Posterior vena cava (tissue), 2 donors: ENCODE results near the gene BAMBI. TPM values are rescaled to one million over a fixed set of nuclear protein-coding genes. Genes with fewer than 3 reads are reported as not detected.
A peak's percentile ranks its signal among the peaks of the same experiment; 100 is the strongest.

Experiments used
- DNase-seq: peaks from one replicate; pipeline ENCODE4 v3.0.0-alpha.2; 2020; ENCODE audit warnings: low spot score
- intact Hi-C, 2 donors: fragments of 100-400 bp; cut with DNase I; formaldehyde crosslinking; loops; one replicate each; pipeline versions ENCODE4 v1.14.1 to v1.14.2; 2022 to 2023
- total RNA-seq, 2 donors: library from RNA; stranded (reverse); fragmentation: NEBNext Ultra II Directional; extraction: Animal tissue kit (Norgen Biotek cat#: 25700); gene quantifications; one replicate each; pipeline ENCODE4 v1.2.1, GENCODE V29; 2021
- donor health status: DM: yes; HTN: yes; CAD: no.
- donor health status: DM: yes; HTN: yes; CAD: no.

BAMBI gene
- total RNA-seq, 2 donors from 2014 or later: 11.1 to 12.9 TPM

DNA sequence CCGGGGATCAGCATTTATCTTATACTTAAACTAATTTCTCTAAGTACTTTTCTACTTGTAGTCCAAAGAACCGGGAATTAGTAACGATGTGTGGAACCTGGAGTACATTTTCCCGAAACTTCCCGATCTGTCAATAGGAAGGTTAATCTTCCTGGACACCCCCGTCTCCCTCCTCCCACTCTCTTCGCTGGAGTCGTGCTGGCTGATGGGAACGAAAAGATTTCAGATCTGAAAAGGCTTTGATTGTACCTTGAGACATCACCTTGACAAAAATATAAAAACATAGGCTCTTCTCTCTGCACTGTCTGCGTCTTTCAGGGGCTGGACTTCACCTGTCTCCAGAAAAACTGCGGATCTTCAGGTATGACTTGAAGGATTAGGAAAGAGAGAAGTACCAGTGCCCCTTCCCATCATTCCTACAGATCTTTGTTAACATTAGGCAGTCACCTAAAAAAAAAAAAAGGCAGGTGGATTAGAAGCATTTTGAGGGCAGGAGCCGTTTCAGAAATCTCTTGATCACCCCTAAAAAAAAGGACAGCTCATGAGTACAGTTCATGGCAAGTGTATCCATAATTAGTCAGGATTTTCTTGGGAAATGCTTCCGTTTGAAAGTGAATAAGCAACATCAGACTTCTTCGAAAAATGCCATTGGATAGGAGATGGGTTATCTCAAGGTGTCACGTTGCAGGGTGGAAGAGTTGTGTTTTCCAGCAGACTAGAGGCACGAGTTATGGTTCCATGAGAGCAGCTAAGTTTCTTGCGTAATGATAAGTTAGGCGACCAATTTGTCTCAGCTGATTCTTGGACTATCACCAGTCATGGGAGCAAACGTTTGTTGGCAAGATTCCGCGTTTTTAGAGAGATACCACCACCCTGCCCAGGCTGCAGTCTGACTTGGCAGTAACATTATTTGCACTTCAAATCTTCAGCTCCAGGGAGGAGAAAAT is 7.8 kb upstream of the BAMBI start:
- intact Hi-C loops: loop anchor here in 1 of 2 donors (10.0 kb wide), 1 partner anchor 465 kb away; no protein-coding TSS in a partner anchor
- no peak for DNase-seq

DNA sequence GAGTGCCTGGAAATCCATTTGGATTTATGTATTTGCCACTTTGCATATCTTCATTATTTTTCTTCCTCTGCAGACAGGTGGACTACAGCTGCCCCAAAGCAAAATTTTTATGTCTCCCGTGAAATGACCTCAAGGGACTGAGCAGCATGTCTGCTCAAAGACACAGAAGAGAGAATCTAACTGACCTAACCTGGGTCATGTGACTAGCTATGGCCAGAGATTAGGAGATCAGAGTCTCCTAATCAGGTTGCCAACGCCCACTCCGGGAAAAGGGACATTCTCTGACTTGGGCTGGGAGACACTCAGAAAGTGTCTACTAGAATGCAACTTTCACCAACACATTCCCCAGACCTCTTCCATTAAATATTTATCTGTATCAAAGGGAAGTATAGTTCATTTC is 2.5 kb upstream of the BAMBI start:
- DNase-seq: no peak
- intact Hi-C loops: loop anchor here (5.0 to 10.0 kb wide), 2 partner anchors 318 to 460 kb away; no protein-coding TSS in a partner anchor

DNA sequence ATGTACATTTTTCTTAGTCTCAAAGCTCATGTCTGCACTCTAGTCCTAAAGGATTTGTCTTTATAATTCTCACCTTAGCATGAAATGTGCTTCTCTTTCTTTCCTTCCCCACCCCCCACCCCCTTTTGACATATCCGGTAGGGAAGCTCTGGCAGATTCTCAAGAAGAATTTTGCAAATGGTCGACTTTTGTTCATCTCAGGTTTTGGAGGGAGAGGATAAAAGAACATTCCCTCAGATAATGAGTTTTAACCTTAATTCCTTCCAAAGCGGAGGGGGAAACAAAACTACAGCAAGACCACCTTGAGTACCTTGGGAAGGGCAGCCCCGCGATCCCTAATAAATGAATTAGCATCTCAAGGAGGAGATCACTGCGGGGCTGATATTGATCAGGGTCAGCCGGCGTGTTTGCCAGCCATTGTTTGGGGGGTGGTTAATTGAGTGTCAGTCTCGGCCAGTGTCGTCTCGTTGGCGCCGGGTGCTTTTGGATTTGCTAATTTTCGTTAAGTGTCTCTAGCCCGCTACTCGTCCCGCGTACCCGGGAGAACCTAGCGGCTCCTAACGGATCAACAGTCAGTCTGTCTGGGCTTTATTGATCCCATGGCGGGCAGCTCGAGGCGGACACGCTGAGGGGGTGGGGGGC is 874 bp upstream of the BAMBI start:
- intact Hi-C loops: loop anchor here (5.0 to 10.0 kb wide), 2 partner anchors 316 to 458 kb away; no protein-coding TSS in a partner anchor
- no peak for DNase-seq

DNA sequence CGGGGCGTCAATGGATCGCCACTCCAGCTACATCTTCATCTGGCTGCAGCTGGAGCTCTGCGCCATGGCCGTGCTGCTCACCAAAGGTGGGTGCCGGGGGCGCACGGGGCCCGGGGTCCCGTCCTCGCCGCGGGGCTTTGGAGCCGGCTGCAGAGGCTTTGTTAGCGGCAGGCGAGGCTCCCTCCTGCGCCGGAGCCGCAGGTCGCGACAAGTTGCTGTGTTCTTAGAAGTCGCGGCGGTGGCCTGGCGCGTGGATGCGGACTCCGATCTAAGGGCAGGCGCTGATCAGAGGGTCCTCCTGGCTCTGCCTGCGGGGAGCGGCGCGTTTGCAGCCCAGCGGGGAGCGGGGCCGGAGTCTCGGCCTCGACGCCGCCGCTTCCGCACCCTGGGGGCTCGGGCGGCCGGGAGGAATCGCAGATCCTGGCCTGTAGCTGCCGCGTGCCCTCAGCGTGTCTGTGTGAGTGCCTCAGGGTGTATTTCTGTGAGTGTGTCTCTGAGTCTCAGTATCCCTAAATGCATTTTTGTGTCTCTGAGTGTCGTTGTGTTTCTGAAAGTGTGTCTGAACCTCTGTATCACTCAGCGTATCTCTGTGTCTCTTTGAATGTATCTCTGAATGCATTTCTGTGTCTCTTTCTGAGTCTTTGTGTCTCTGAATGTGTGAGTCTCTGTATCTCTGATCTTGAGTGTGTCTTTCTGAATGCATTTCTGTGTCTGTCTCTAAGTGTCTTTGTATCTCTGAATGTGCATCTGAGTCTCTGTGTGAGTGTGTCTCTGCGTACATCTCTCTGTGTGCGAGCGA is 766 bp downstream of the BAMBI start:
- peak; percentile 84 for DNase-seq
- intact Hi-C loops: loop anchor here (5.0 to 10.0 kb wide), 2 partner anchors 314 to 457 kb away; no protein-coding TSS in a partner anchor

DNA sequence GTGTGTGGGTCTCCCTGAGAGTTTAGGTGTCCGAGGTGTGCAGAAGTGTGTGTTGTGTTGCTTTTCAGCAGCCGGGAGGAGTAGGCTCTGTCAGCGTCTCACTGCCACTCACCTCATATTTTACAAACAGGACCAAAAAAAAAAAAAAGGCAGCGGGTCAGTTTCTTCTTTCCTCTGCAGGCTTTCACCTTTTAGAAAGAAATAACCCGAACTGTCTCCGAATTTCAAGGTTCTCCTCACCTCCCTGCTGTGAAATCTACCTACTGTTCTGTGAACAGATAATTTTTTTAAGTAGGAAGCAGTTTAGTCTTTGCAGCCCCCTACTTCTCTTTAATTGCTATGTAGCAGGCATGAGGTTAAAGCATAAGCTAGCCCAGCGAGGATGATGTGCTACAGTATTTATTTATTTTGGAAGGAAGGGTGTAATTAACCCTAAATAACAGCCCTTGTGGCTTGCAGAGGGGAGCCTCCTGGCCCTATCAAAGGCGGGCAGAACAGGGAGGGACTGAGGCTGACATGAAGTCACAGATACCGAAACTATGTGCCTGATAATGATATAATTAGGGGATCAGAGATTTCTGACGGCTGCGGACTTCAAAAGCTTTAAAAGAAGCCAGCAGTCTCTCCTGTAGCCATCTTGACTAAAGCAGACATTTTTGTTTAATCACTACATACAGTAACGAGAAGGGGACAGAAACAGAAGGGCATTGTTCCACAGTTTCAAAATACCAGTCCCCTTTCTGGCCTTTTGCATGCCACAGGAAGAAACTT is 1.6 kb downstream of the BAMBI start:
- intact Hi-C loops: loop anchor here (5.0 to 10.0 kb wide), 2 partner anchors 313 to 456 kb away; no protein-coding TSS in a partner anchor
- no peak for DNase-seq

DNA sequence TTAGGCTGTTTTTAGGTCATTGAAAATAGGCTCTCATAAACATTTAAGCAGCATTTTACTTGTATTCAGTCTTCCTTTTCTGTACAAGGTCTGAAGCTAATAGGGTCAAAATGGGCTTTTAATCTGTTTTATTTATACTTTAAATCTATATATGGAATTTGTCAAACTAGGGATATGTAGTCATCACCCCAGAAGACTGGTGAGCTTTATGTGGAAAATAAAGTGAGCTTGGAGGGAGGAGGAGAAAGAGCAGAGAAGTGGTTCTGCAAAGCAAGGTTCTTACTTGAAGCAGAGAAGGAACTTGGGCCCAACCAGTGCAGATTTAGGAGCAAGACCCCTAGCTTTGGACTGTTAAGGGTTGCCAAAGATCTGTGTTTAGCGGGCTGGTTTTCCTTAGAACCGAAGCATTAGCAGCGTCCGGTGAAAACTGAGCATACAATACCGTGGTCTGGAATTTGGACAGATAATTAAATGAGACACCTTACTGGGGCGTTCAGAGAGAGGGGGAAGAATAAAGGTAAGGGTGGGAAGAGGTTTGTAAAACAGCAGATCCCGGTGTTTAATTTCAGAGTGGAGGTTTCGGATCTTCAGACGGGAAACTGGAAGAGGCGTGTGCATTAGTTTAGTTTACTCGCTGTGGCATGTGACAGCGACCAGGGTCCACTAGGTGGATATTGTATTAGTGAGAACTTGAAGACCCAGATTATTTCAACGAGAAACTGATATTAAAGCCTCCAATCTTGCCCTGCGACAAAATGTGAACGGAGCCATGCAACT is 2.4 kb downstream of the BAMBI start:
- no peak for DNase-seq
- intact Hi-C loops: loop anchor here (5.0 to 10.0 kb wide), 2 partner anchors 313 to 455 kb away; no protein-coding TSS in a partner anchor

DNA sequence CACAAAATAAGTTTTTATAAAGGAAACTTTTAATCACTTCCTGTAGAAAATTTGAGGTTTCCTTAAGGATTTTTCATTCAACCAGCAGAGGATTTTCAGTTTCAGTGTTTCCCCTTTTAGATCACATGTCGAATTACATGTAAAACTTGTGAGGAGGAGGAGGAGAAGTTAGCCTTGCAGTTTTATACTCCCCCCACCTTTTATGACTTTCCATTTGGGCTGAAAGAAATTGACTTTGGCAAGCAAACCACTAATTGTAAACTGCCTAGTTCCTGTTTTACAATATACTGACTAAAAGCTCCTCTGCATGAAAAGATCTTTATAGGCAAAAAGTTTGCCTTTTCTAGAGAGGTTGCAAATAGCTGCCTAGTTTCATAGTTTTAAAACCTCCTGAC is 3.0 kb downstream of the BAMBI start:
- intact Hi-C loops: no loop called here
- no peak for DNase-seq

DNA sequence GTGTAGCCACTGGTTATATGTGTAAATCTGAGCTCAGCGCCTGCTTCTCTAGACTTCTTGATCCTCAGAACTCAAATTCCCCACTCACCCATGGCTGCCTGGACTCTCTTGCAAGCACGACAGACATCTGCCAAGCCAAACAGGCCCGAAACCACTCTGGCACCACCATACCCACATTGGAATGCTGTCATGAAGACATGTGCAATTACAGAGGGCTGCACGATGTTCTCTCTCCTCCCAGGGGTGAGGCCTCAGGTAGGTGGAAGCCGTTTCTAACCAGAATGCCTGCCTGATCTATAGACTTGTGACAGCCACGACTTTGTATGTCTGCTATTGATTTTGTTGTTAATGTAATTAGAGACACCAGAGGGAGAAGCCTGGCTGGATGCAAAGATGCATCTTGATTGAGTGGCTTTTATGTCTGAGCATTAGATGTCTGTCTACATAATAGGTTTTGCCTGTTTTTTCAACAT is 4.0 kb downstream of the BAMBI start:
- intact Hi-C loops: no loop called here
- no peak for DNase-seq

DNA sequence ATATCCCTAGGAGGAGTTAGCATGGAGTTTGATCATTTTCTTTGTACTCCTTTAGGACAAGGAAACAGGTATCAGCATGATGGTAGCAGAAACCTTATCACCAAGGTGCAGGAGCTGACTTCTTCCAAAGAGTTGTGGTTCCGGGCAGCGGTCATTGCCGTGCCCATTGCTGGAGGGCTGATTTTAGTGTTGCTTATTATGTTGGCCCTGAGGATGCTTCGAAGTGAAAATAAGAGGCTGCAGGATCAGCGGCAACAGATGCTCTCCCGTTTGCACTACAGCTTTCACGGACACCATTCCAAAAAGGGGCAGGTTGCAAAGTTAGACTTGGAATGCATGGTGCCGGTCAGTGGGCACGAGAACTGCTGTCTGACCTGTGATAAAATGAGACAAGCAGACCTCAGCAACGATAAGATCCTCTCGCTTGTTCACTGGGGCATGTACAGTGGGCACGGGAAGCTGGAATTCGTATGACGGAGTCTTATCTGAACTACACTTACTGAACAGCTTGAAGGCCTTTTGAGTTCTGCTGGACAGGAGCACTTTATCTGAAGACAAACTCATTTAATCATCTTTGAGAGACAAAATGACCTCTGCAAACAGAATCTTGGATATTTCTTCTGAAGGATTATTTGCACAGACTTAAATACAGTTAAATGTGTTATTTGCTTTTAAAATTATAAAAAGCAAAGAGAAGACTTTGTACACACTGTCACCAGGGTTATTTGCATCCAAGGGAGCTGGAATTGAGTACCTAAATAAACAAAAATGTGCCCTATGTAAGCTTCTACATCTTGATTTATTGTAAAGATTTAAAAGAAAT is 4.8 kb downstream of the BAMBI start:
- intact Hi-C loops: no loop called here
- no peak for DNase-seq

DNA sequence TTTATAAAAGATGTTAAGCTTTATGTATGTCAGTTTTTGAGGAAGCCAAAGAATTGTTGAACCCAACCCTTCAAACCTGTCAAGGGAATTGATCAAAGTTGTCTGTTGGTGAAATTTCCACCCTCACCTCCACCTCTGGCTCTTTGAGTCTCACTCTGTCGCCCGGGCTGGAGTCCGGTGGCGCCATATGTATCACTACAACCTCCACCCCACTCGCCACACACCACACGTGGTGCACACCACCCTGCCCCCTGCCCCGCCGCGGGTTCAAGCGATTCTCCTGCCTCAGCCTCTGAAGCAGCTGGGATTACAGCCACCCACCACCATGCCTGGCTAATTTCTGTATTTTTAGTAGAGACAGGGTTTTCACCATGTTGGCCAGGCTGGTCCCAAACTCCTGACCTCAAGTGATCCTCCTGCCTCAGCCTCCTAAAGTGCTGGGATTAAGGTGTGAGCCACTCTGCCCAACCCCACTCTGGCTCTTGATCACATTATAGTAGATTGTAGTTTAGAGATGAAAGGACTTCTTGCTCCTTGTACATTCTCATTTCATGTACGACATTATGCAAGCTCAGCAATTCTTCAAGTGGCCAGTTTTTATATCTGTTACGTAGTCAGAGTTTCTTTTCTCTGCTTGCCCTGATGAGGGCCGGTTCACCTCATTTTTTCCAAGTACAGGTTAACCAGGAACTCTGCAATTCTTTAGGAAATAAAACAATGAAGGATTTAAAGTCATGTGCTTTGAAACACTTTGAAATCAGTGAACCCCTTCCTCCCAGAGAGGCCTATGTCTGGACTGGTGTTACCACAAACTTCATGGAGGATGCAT is 7.0 kb downstream of the BAMBI start:
- DNase-seq: no peak
- intact Hi-C loops: no loop called here

DNA sequence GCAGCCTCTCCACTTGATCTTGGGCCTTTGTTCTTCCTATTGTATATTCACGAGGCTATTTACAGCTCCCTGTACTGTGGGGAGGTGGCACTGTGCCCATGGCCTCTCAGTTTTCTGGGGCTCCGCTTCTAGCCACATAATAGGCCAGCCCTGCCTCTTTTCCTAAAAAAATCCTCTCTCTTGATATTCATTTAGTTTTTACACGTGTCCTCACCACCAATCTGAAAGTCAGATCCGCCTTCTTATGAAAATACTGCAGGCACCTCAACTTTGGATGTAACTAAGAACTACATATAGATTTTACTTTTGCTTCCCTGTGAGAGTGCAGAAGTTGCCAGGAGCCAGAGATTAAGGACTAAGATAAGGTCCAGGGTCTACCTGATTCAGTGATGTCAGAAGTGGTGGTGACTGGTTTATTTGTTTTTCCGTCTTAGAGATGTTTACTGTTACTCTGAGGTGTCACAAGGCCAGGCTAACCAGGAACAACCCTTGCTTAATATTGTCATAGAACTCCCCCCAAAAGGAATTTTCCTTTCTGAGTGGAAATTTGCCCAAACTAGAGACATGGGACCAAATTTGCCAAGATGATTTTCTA is 7.8 kb downstream of the BAMBI start:
- intact Hi-C loops: no loop called here
- DNase-seq: no peak

DNA sequence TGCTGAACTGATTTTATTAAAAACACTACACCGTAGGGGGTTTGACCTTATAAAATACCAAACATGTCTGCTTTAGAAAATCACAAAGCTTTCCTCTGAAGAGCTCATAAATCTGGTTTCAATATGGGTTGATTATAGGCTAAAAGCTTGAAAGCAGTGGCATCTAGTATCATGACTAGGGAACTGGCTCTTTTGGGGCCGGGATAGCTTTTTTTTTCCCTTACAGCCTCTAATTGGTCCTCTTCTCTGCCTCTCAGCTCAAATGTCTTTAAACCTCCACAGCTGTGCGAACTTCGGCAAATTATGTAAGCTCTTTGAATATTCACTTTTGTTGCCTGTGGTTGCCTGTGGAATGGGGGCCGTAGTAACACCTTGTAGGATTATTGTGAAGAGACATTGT is 8.4 kb downstream of the BAMBI start:
- intact Hi-C loops: no loop called here
- no peak for DNase-seq

DNA sequence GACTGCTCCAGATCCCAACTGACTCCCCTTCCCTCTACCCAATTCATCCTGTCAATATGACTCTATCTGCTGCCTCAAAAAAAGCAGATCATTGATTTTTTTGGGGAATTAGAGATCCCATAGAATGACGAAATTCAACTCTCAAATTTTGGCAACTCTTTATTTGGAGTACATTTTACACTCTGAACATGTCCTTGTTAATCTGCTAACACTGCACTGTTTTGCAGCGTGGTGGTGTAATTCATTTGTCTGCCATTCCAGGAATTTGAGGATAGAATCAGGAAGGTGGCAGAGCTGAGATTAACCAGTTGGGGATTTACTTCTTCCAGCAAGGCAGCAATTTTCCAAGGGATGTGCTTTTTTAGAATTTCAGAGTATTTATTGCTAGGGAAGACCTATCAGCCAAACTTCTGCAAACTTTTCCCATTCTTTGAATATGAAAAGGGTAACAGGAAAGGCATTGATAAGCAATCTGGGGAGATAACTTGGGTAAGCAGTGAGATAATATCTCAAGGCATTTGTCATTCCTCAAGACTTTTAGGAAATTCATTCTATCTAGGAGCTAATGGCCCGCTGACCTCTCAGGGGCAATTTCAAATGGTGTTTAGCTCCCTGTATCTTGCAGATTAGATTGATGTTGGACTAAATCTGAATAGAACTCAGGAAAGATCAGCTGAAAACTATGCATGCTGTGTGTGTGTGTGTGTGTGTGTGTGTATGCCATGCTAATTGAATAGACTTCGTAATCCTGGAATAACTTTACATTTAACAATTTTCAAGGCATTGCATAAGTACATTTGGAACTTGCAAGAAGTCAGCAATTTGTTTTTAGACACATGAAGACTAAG is 9.7 kb downstream of the BAMBI start:
- DNase-seq: no peak
- intact Hi-C loops: no loop called here

DNA sequence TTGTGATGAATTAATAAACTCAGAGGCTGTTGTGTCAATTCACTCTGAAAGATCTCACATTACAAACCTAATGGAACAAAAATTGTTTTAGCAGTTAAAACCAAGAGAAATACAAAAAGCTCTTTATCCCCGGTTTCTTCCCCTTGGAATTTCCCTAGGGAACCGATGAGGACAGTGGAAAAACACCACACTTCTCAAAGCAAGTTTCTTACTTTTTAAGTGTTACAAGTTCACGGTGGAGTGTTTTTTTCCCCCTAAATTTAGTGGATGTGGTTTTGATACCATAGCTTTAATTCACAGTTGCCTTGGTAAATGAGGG is 10.3 kb downstream of the BAMBI start:
- intact Hi-C loops: no loop called here
- DNase-seq: no peak

DNA sequence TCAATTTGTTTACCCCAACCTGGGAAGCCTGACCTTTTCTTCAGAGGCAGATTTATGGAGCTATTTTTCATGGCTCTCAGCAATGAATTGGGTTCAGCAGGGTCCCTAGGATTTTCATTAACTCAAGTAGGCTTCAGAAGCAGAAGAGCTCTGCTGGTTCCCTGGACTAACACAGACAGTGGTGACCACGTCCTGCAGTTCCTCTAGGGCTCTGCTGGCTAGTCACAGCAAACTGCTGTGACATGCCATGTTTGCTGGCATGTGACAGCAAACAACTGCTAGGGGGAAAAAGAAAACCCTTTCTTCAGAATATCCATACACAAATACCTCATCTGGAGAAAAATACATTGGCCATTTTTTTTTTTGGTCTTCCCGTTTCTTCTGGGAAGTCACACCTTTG is 13.2 kb downstream of the BAMBI start:
- intact Hi-C loops: no loop called here

More for the DNA sequence above, 13.2 kb downstream of the BAMBI start:
- no peak for DNase-seq
